Cerebellar cortex (tissue), 1 donor: ENCODE results near the gene ANKLE1.

Experiments used
- DNase-seq: peaks from one replicate; pipeline ENCODE4 v3.0.0-alpha.2; 2015; ENCODE audit warnings: low spot score

ANKLE1 gene, protein sequence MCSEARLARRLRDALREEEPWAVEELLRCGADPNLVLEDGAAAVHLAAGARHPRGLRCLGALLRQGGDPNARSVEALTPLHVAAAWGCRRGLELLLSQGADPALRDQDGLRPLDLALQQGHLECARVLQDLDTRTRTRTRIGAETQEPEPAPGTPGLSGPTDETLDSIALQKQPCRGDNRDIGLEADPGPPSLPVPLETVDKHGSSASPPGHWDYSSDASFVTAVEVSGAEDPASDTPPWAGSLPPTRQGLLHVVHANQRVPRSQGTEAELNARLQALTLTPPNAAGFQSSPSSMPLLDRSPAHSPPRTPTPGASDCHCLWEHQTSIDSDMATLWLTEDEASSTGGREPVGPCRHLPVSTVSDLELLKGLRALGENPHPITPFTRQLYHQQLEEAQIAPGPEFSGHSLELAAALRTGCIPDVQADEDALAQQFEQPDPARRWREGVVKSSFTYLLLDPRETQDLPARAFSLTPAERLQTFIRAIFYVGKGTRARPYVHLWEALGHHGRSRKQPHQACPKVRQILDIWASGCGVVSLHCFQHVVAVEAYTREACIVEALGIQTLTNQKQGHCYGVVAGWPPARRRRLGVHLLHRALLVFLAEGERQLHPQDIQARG

DNA sequence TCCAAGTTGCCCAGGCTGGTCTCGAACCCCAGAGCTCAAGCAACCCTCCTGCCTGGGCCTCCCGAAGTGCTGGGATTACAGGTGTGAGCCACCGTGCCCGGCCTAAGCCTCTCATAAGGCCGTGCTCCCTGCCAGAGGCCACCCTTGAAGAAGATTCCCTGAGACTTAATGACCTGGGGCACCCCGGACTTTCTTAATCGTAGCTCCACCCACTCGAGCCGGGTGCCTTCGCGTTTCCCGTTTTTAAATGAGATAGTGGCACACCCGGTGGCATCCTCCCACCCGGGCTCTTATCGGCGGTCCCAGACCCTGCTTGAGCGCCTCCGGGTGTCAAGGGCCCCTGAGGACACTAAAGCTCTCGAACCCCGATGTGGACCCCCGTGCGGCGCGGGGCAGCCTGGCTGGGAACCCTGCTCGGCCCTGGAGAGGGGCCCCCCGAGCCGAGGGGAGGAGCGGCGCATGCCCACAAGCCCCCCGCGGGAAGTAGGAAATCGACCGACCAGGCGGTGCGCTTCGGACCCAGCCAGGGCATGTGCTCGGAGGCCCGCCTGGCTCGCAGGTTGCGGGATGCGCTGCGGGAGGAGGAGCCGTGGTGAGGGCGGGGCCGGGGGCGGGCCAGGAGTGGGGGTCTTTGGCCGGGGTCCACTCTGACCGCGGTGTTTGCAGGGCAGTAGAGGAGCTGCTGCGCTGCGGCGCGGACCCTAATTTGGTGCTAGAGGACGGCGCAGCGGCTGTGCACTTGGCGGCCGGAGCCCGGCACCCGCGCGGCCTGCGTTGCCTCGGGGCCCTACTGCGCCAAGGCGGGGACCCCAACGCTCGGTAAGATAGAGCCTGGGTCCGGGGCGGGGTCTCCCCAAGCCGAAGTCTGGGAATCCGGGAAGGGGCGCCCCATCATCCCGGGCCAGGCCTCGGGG is at the start of gene ANKLE1:
Gene ANKLE1 (plus strand): TSS at position 511 of the 914 bp plus-strand sequence. CDS start 20 bp downstream, at position 531.
- DNase-seq: no peak

DNA sequence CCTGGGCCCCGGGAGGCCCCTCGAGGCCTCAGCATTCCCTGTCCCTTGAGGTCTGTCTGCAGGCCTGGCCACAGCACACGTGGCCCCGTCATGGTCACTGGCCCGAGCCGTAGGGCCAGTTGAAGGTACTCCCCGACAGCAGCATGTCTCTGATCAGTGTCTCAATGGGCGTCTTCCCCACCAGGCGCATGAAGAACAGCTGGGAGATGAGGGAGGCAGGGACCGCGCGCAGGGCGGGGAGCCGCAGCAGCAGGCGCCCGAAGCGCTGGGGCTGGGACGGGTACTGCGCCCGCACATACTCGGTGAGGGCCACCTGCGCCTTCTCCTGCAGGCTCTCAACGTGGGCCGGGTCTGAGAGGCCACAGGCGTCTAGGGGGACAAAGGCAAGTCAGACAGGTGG is 49.4 kb upstream of the ANKLE1 start:
- DNase-seq: no peak

DNA sequence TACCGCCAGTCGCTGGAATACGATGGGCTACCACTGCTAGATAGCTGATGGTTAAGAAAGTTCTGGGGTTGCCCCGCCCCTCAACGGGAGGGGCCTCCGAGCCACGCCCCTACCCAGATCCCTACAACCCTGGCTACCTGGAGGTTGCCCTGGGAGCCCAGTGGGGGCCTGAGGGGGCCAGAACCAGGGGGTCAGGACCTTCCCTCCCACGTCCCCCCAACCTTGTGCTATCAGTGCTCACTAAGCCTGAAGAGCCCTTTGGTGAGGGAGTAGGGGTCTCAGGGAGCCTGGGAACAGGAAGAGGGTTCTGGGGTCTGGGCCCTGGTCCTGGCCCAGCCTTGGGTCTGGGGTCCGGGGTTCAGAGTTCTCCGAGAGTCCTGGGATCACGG is 46.8 kb upstream of the ANKLE1 start:
- peak; percentile 71 for DNase-seq

DNA sequence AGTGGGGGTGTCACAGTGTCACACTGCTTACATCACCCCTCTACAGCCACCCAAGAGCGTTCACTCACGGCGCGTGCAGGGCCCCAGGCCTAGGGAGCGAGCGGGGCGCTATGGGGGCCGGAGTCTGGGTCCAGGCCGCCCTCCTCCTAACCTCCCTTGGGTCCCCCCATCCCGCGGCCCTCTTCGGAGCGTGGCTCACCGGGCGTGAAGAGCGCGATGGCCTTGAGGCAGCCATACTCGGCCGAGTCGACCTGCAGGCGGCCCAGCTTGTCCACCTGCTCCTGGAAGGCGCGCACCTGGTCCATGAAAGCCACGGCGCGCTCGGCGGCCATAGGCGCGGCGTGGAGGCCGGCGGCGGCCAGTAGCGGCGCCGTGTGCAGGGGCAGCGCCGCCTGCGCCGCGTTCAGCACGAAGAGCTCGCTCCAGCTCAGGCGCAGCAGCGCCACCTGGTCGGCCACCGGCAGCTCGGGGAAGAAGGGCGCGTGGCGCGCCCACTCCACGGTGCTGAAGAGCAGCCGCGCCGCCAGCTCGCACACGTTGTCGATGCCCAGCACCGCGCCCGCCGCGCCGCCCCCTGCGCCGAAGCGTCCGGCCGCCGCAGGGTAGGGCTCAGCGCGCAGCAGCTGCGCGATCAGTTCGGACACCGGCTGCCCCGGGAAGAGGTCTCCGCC is 46.3 kb upstream of the ANKLE1 start:
- DNase-seq: peak; percentile 71

DNA sequence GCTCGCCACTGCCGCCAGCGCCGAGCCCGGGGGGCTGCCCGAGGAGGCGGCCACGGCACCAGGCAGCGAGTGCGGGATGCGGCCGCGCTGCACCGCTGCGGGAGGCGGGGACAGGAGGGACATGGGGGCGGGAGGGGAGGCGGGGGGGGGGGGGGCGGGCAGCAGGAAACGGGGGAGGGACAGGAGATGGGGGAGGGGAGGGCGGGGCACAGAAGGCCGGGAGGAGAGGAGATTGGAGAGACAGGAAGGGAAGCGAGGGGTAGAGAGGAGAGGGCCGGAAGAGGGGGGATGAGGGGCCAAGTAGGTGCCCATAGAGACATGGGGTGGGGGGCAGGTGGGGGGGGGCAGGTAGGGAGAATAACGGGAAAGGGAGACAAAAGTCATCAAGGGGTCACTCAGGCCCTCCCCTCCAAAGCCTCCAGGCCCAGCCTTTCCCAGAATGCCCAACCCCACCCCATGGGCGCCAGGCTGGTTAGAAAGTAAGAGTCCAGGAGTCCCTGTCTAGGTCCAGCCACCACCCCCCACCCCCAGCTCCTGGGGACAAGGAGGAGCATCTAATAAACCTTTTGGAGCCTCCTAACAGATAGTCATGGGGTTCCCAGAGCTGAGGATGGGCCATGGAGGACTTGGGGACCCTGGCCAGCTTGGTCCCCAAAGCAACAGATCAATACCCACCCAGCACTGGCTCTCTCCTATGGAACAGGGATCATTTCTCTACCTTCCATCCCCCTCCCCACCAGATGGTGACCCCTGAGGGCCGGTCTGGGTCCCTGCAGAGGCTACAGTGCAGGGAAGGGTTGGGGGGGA is 45.5 kb upstream of the ANKLE1 start:
- DNase-seq: peak; percentile 80

DNA sequence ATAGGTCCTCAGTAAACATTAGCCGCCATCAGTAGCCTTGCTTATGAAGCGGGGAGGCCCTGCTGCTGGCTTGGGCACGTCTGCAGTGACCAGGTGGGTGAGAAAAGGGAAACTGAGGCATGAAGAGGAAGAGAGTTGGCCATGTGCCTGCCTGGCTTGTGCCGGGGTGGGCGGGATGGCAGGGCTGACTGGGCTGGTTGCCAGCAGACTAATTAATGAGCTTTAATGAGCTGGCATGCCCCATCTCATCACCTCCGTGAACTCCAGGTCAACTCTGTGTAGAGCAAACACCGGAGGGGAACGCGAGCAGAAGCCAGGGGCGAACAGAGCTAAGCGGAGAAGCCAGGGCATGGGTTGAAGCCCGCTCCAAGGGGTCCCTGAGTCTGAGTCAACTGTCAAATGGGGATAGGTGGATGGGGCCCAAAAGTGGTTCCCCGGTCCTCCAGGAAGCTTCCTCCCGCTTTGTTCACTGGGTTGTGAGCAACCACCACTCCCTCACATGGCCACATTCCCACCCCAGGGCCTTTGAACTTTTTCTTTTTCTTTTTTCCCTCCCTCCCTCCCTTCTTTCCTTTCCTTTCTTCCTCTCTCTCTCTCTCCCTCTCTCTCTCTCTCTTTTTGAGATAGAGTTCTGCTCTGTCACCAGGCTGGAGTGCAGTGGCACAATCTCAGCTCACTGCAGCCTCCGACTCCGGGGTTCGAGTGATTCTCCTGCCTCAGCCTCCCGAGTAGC is 44.7 kb upstream of the ANKLE1 start:
- DNase-seq: peak; percentile 61

DNA sequence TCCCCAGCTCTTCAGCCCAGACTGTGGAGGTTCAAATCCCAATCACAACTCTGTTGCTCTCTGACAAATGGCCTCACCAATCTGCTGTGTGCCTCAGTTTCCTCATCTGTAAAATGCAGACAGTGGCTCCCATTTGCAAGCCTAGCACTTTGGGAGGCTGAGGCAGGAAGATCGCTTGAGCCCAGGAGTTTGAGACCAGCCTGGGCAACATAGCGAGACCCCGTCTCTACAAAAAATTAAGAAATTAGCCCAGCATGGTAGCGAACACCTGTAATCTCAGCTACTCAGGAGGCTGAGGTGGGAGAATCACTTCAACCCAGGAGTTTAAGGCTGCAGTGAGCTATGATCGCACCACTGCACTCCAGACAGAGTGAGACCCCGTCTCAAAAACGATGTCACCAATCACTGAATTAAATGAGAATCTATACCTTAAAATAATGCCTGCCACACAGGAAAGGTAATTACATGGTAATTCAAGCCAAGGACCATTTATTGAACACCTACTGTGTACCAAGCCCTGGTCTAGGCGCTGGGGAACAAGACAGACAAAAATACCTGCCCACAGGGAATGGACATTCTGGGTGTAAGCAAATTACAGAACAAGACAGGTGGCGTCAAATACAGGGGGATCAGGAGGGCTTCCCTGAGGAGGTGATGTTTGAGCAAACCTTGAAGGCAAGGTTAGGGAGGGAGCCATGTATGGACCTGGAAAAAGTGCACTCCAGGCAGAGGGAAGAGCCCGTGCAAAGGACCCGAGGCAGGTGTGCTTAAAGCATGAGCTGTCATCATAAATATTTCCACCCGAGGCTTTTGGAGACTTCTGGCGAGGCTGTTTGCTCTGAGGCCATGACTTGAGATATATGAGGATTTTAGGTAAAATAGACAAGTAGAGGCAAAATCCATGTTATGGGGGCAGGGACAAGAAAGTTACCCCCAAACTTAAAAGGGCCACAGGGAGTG is 43.7 kb upstream of the ANKLE1 start:
- no peak for DNase-seq

DNA sequence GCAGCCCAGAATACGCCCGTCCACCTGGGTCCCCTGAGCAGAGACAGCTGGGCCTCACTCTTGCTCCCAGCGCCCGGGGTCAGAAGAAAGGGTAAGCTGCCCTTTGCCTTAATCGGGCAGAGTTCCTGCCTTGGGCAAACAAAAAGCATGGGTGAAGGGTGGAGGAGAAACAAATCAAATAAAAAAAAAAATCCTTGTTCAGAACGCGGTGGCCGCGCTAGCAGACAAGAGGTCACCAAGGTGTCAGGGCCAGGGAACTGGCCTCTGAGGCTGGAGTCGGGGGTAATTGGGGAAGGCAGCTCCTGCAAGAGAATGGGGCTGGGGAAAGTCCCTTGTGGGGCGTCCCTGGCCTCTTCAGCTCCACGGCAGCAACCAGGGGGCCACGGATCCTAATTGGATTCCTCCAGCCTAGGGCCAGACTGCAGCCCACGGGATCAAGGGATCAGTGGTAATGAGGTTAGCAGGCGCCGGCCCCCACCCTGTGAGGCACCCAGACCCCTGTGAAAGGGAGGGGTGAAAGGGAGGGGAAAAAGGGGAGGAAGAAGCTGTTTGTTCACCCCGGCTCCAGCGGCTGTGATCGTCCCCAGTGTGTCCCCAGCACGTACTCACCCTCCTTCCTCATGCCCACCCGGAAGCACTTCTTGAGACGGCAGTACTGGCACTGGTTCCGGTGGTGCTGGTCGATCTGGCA is 41.5 kb upstream of the ANKLE1 start:
- DNase-seq: no peak

DNA sequence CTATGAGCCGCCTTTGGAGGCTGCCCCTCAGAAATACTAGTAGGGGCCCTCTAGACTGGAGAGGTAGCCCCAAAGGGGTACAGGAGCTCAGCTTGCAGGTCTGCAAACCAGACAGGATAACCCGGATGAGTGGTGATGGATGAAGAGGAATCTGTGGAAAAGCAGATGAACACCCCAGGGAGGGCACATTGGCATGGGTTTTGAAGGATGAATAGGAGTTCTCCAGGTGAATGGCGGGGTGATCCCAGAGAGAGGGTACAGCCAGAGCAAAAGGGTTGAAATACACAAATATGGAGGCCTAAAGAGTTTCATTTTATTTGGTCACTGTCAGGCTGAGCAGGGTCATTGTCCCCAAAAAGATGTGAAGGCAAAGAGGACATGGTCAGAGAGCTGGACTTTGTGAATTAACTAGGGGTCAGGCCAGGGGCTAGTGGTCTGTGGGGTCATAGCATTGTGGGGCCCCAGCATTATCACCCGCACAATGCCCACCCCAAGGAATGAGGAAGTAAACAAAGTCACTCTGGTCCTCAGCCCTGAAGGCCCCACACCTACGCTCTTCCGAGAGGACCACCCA is 40.8 kb upstream of the ANKLE1 start:
- no peak for DNase-seq

DNA sequence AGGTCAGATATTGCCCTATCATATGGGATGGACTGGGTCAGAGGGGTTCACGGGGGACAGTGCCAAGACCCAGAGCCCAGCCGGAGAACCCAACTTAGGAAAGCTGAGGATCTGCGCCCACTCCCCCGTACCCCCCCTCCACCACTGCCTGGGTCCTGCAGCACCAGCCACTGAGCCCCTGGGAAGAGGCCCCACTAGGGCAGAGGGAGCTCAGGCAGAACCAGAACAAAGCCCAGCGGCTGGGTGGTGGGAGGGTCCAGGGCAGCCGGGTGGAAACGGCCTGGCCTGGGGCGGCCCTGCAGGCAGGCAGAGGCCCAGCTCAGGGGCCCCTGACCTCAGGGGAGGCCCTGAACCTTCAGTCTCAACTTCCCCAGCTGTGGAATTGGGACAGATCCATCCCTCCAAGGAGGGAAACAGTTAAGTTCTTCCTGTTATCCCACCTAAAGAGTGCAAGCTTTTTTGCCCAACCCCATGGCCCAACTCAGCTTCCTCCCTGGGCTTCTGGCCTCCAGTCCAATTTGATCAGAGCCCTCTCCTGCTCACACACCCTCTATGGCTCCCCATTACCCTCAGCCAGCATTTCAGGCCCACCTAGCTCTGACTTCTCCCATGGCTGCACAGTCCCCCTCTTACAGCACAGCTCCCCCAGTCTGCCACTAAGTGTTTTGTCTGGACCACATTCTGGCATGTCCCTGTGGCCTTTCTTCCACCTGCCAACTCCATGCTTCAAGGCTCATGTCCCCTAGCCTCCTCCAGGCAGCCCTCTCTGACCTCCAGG is 39.1 kb upstream of the ANKLE1 start:
- DNase-seq: no peak

DNA sequence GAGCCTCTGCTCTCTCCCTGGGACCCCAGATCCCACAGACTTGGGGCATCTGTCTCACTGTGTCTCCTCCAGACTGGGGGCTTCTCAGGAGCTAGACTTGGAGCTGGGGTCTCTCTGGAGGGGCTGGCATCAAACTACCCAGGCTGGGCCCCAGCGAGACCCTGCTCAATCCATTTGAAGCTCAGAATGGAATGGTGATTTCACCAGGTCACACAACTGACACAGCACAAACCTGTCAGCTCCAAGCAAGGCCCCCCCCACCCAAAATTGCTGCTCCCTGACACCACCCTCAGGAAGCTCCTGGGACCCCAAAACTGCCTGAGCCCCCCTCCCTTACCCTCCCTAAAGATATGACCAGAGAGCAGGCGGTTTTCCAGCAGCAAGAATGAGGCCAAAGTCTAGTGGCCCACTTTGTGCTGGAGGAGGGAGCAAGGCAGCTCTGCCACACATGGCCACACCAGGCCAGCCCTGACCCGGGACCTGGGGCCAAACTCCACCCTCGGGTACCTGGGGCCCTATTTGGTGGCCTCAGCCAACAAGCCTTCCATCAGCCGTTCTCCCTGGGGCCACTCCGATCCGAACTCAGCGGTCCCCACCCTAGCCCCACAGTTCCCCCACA is 38.4 kb upstream of the ANKLE1 start:
- DNase-seq: no peak

DNA sequence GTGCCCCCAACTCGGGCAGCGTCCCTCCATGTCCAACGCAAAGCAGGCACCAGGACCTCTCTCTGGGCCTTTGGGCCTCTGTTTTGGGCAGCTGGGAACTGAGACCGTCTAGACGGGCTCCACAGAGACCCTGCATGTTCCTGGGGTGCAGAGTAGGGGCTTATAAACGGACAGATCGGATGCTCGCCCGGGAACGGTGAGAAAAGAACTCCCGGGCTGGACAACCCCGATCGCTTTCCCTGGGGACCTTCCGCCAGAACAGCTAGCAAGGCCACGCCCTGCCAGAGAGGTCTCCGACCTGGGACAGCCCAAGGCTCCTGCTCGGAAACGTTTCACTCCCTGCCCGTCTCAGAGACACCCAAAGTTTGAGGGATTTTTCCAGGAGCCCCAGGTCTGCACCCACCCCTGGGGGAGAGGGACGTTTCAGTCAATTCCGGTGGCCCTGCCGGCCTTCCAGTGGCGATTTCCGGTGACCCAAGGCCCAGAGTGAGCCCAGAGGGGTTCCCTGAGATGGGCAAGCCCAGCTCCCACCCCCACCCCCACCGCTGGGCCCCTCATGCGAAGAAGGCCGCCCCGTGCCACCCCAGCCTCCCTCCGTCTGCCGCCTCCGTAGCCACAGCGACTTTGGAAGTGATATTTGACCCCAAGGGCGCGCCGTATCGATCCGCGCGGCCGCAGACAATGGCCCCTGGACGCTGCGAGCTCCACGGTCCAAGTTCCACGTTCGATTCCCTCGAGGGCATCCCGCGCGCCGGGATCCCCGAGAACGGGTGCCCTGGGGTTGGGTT is 37.7 kb upstream of the ANKLE1 start:
- peak; percentile 54 for DNase-seq

DNA sequence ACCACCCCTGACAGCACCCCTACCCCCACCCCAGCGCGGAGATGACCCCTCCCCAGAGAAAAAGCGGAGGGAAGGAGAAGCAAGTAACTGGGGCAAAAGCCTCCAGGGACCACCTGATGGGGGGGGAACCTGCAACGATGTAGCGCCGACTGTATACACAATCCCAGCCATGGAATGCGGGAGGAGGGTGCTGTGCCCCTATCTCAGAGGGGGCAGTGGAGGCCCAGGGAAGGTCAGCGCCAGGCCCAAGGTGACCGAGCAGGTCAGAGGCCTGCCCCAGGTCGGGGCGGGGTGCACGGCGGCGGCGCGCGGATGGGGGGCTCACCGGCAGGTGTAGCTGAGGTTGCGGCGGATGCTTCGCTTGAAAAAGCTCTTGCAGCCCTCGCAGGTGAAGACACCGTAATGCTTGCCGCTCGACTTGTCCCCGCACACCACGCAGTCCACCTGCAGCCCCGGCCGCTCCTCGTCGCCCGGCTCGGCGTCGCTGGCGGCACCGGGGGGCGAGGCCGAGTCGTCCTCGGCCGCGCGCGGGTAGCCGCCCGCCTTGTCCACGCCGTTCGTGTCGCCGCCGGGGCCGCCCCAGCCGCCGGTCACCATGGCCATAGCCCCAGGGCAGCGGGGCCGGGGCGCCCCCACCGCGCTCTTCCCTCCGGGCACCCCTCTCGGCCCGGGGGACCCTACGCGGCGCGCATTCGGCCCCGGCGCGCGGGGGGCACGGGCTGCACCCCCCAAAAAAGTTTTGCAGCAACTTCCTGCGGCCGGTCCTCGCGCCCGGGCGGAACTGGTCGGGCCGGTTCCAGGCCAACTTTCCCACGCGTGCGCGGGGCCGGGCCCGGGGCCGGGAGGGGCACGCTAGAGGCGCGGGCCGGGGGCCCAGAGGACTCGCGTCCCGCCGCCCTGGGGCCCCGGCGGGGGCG is 36.8 kb upstream of the ANKLE1 start:
- DNase-seq: no peak

DNA sequence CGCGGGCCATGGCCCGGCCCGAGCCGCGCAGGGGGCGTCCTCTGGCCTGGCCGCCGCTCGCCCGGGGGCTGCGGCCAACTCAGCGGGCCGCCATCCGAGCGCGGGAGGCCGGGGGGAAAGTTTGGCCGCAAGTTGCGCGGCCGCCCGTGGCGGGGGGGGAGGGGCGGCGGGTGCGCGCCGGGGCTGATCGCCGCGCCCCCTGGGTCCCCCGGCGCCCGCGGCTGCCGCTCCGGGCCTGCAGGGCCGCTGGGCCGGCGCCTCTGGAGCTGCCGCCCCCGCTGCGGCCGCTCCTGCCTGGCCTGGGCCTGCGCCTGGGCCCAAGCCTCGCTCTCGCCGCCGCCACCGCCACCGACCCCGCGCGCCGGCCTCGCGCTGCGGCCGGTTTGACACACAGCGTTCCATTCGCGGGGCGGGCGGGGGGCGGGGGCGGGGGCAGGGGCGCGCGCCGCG is 36.1 kb upstream of the ANKLE1 start, which contains the start of gene NR2F6:
Gene NR2F6 (minus strand): TSS at position 385 of the 450 bp plus-strand sequence. CDS start 699 bp downstream, outside the sequence.
- DNase-seq: no peak
